Kidney epithelial cell (primary cell): ENCODE data around the gene TMC8. TPM values are rescaled to one million over a fixed set of nuclear protein-coding genes. Genes with fewer than 3 reads are reported as not detected.

Experiments used
- DNase-seq: peaks from one replicate; pipeline ENCODE4 v3.0.0-alpha.2; 2010; ENCODE audit warnings: low read depth
- H3K27me3 ChIP-seq: 2 replicates; pipeline ENCODE4 v1.6.0; 2011; ENCODE audit warnings: low read length; ENCODE audit not compliant: control insufficient read depth, insufficient read depth
- H3K36me3 ChIP-seq: 2 replicates; pipeline ENCODE4 v1.5.1; 2011; ENCODE audit warnings: low read length; ENCODE audit not compliant: control insufficient read depth, insufficient read depth
- H3K4me3 ChIP-seq: 2 replicates; pipeline ENCODE4 v1.5.1; 2011; ENCODE audit warnings: low read depth, mild to moderate bottlenecking, control low read depth, low read length
- total RNA-seq: library from RNA; depleted of rRNA; stranded (reverse); fragments of >200 nt; gene quantifications from 2 replicates; pipeline ENCODE4 v1.2.3, GENCODE V29; 2015
- TF ChIP-seq, protein P1 (sequence below): IDR thresholded peaks from 2 replicates; pipeline ENCODE4 v1.5.1; 2011; ENCODE audit warnings: mild to moderate bottlenecking, moderate library complexity, low read length, control low read depth, inconsistent platforms; ENCODE audit not compliant: insufficient read depth, poor library complexity, severe bottlenecking

The TMC8 gene
- total RNA-seq, 1 donor from 2014 or later, result 6.4 TPM

DNA sequence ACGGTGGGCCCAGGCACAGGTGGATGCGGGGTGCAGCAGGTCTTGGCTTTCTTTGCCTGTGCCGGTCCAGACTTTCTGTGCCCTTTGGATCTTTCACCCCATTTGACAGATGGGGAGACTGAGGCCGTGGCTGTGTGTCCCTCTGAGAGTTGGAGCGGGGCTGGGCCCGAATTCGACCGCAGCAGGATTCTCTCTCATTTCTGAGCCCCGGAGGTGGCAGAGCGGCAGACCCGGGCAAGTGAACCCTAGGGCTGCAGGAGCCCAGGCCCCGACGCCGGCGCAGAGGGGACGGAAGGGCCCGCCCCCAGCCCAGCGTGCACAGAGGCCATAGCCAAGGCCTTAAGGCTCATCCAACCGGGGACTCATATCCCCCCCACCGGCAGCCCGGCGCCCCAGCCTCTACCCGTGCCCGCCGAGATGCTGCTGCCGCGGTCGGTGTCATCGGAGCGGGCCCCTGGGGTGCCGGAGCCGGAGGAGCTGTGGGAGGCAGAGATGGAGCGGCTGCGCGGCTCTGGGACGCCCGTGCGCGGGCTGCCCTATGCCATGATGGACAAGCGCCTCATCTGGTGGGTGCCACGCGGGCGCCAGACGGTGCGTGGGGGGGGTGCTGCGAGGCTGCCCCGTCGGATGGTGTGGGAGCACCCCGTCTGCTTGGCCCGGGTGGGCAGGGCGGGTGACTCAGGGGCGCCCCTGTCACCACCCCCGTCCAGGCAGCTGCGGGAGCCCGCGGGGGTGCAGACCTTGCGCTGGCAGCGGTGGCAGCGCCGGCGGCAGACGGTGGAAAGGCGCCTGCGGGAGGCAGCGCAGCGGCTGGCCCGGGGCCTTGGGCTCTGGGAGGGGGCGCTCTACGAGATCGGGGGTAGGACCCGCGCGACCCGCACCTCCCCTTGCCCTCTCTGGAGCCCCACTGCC, 857 bp downstream of the TMC8 start:
- H3K4me3 ChIP-seq, result peak overlapping the region; percentile 20
- H3K27me3 ChIP-seq, result peaks cover 29% of the 10 kb centered on the region

DNA sequence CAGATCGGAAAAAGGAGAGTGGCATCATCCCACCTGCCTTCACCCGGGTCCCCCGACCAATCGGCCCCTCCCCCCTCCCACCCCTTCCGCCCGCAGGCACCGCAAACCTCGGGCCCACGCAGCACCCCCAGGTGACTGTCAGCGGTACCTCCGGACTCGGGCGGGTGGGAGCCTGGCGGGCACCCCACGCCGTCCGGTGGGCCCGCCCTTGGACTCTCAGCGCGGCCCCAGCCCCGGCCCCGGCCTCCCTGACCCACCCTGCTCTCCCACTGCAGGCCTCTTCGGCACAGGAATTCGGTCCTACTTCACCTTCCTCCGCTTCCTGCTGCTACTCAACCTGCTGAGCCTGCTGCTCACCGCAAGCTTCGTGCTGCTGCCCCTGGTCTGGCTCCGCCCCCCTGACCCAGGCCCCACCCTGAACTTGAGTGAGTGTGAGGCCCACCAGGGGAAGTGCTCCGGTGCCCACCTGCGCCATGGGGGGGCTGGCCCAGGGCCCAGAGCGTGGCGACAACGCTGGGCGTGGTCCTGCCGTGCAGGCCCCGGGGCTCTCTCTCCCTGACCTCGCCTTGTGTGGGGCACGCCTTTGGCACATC, 1.6 kb downstream of the TMC8 start:
- Histone ChIP-seq H3K27me3 (peaks cover 29% of the 10 kb centered on the region), H3K4me3 (peak overlapping the region; percentile 20), H3K36me3 (no peaks in the 10 kb centered on the region)
- no peak for DNase-seq
- TF ChIP-seq, protein P1, sequence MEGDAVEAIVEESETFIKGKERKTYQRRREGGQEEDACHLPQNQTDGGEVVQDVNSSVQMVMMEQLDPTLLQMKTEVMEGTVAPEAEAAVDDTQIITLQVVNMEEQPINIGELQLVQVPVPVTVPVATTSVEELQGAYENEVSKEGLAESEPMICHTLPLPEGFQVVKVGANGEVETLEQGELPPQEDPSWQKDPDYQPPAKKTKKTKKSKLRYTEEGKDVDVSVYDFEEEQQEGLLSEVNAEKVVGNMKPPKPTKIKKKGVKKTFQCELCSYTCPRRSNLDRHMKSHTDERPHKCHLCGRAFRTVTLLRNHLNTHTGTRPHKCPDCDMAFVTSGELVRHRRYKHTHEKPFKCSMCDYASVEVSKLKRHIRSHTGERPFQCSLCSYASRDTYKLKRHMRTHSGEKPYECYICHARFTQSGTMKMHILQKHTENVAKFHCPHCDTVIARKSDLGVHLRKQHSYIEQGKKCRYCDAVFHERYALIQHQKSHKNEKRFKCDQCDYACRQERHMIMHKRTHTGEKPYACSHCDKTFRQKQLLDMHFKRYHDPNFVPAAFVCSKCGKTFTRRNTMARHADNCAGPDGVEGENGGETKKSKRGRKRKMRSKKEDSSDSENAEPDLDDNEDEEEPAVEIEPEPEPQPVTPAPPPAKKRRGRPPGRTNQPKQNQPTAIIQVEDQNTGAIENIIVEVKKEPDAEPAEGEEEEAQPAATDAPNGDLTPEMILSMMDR, result no peak

More for the DNA sequence above, 857 bp downstream of the TMC8 start:
- H3K36me3 ChIP-seq, result no peaks in the 10 kb centered on the region
- DNase-seq, result no peak
- TF ChIP-seq, protein P1, result no peak

DNA sequence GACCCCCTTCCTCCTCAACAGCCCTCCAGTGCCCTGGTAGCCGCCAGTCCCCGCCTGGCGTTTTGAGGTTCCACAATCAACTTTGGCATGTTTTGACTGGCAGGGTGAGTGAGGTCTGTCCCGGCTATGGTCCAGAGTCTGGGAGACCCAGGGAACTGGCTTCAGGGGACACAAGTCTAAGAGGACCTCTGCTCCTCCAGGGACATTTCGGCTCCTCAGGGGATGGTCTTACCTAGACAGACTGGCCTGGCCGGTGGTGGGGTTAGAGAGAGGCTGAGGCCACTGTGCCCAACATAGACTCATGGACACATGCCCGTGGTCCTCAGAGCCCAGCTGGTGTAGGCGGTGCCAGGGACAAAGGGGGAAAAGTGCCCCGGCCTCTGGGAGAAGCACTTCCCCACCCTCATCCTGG, 2.2 kb downstream of the TMC8 start:
- Histone ChIP-seq H3K36me3 (no peaks in the 10 kb centered on the region), H3K4me3 (no peak overlapping the region), H3K27me3 (peaks cover 29% of the 10 kb centered on the region)
- no peak for DNase-seq
- TF ChIP-seq, protein P1, result no peak

DNA sequence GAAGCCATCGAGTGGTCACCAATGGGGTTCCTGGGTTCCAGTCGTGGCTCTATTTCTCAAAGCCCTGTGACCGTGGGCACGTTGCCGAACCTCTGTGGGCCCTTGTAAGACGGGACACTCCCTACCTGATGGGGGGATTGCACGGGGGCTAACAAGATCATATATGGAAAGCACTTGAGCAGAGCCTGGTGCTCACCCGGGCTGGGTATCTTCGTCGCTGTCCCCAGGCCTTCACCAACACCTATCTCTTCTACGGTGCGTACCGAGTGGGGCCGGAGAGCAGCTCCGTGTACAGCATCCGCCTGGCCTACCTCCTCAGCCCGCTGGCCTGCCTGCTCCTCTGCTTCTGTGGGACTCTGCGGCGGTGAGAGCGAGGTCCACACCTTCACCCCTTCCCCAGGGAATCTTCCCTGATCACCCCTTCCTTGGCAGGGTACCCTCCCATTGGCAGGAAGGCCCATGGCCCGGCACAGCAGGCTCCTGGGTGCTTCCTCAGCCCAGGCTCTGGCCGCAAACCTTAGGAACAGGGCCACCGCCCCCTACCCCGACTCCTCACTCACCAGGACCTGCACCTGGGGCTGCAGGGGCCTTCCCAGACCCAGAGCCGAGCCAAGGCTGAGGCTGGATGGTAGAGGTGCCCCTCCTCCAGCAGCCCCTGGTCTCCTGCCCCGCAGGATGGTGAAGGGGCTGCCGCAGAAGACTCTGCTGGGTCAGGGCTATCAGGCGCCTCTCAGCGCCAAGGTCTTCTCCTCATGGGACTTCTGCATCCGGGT, 2.8 kb downstream of the TMC8 start:
- TF ChIP-seq, protein P1, result no peak
- Histone ChIP-seq H3K4me3 (no peak overlapping the region), H3K27me3 (peaks cover 29% of the 10 kb centered on the region), H3K36me3 (no peaks in the 10 kb centered on the region)
- no peak for DNase-seq

DNA sequence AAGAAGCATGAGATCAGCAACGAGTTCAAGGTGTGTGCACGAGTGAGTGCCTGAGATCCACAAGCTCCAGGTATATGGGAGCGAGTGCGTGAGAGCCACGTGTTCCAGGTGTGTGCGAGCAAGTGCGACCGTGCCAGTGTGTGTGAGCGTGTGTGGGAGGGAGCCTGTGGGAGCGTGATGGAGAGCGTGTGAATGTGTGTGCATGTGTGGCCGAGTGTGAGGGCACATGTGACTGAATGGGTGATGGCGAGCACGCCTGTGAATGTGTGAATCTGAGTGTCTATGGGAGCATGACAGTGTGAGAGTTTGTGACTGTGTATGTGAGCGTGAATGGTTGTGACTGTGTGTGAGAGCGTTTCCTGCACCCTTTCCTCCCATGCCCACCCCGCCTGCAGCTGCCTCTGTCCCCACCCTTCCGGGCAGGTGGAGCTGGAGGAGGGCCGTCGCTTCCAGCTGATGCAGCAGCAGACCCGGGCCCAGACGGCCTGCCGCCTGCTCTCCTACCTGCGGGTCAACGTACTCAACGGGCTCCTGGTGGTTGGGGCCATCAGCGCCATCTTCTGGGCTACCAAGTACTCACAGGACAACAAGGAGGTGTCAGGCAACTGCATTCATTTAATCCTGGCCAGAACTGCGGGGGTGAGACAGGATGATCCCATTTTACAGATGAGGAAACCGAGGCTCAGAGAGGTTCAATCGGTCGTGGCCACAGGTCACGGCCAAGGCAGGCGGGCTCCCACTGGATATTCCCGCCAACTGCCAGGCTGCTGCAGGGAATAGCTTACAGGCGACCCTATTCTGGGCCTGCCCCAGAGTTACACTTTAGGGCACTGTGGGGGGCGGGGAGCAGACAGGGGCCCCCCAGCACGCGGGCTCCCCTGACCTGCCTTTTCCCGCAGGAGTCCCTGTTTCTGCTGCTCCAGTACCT, 3.7 kb downstream of the TMC8 start:
- Histone ChIP-seq H3K4me3 (no peak overlapping the region), H3K36me3 (no peaks in the 10 kb centered on the region), H3K27me3 (peaks cover 29% of the 10 kb centered on the region)
- no peak for DNase-seq
- TF ChIP-seq, protein P1, result peak; percentile 56
